HG03066 (cell line): ENCODE results near the gene MARS2.
"Not testable (repeated sequence)": the region's sequence is repeated elsewhere in the genome, so short reads cannot be mapped to it uniquely, and the experiment has no call there.

ENCODE experiments used
- ATAC-seq: cut with Tn5 transposase; IDR thresholded peaks from one replicate; pipeline ENCODE4 v1.9.1; 2021; ENCODE audit warnings: low read depth; ENCODE audit not compliant: unreplicated experiment

The MARS2 gene

DNA sequence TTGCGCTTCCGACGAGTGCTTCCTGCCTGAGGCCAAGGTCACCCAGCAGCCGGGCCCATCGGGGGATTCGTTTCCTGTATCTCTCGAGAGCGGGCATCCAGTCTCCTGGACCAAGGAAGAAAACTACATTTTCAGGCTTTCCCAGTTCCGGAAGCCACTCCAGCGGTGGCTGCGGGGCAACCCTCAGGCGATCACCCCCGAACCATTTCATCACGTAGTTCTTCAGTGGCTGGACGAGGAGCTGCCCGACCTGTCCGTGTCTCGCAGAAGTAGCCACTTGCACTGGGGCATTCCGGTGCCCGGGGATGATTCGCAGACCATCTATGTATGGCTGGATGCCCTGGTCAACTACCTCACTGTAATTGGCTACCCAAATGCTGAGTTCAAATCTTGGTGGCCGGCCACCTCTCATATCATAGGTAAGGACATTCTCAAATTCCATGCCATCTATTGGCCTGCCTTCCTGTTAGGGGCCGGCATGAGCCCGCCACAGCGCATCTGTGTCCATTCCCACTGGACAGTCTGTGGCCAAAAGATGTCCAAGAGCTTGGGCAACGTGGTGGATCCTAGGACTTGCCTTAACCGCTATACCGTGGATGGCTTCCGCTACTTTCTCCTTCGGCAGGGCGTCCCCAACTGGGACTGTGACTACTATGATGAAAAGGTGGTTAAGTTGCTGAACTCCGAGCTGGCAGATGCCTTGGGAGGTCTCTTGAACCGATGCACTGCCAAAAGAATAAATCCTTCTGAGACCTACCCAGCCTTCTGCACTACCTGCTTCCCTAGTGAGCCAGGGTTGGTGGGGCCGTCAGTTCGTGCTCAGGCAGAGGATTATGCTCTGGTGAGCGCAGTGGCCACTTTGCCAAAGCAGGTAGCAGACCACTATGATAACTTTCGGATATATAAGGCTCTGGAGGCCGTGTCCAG lies 1.0 kb downstream of the MARS2 start:
- ATAC-seq: no peak

- no peak for ATAC-seq
Measured at GRCh38 chr2:197706839-197707207, 1.7 kb downstream of the MARS2 start.

DNA sequence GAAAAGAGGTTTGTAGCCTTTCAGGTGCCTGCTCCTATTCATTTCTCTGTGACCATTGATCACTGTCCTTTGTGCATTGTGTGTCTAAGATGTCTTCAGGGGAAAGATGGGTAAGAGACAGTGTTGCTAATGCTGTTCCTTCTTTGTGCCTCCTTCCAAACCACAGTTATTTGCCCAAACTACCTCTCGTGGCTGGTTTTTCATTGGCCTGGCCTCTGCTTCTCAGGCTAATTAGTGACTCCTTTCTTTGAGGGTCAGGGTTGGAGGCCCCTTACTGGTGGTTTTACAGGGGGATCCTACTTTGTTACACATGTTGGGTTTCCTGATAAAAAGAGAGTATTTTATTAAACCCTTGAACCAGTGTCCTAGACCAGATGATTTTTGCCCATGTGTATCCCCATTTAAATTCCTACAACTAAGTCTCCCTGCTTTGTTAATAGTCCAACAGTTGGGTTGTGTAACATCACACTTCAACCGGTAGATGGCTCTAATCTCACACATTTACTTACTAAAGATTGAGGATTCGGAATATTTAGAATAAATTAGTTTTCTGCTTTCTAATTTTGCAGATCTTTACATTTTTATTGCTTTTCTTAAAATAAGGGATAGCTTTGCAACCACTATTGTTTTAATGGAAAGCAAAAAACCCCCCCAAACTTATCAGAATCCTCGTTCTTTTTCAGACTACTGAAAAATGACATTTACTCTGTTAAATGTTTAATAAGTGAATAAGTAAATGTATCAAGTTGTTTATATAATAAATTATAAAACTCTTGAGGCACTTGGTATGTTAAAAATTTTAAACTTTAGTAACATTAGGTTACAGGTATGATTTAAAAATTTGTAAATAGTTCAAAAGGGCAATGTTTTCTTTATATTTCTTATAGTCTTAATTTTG lies 2.4 kb downstream of the MARS2 start:
- no peak for ATAC-seq

- ATAC-seq: no peak
Measured at GRCh38 chr2:197708331-197708730, 3.2 kb downstream of the MARS2 start.

GRCh38 chr2:197709140-197709539 lies 4.0 kb downstream of the MARS2 start:
- ATAC-seq: not testable (repeated sequence)

DNA sequence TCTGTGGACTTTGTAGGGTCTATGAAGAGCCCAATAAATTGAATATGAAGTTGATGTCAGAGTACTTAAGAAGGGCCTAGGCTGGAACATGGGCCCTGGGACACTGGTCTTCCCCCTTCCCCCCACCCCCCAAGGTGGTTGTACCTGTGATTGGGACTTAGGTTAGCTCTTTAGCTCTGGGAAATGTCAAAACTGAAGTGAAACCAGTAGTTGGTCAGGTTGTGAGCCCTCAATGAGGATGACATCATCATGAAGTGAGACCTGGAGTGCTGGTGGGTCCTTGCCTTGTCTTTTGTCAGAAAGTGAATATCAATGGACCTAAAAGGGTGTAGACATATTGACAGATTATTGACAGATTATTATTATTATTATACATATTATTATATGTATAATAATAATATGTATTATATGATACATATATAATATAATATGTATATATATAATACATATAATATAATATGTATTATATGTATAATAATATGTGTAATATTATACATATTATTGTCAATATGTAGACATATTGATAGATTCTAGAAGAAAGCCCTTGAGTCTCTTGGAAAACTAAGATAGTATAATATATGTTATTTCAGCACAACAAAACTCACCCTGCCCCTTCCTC lies 5.4 kb downstream of the MARS2 start:
- ATAC-seq: peak; percentile 70

GRCh38 chr2:197711578-197711977 lies 6.4 kb downstream of the MARS2 start:
- no peak for ATAC-seq

DNA sequence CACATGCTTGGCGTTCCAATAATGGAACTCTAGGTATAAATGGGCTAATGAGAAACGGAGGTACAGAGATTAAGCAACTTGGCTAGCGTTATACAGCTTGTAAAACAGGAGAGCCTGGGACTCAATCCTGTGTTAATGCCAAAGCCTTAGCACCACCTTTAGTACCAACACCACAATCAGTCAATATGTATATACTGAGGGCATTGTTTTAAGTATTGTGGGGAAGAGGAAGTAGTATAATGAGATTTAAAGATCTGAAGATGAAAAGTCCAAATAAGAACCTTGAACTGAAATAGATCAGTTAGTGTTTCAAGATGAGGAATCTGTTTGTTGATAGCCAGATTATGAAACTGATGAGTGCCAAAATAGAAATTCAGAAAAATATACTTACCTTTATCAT lies 8.1 kb downstream of the MARS2 start:
- no peak for ATAC-seq

GRCh38 chr2:197717863-197718262 lies 12.7 kb downstream of the MARS2 start:
- ATAC-seq: no peak

GRCh38 chr2:197727011-197727410 lies 21.8 kb downstream of the MARS2 start:
- no peak for ATAC-seq

DNA sequence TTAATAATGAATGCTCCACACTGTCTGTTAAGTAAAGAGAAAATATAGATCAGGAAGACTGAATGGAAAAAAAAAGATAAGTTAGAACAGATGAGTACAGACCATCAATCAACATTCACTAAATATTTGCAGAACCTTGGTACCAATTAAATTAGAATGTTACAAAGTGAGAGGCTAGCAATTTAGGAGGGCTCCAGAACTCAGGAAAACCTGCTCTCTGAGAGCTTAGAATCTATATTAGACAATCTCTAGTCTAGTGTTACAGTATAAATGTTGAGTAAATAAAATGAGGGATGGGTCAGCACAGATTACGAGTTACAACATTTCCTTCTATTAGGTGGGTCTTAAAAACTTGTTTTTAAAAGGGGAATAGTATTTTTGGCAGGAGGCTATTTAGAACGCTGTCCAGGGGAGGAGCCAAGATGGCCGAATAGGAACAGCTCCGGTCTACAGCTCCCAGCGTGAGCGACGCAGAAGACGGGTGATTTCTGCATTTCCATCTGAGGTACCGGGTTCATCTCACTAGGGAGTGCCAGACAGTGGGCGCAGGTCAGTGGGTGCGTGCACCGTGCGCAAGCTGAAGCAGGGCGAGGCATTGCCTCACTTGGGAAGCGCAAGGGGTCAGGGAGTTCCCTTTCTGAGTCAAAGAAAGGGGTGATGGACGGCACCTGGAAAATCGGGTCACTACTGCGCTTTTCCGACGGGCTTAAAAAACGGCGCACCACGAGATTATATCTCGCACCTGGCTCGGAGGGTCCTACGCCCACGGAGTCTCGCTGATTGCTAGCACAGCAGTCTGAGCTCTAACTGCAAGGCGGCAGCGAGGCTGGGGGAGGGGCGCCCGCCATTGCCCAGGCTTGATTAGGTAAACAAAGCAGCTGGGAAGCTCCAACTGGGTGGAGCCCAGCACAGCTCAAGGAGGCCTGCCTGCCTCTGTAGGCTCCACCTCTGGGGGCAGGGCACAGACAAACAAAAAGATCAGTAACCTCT lies 23.7 kb downstream of the MARS2 start:
- ATAC-seq: not testable (repeated sequence)

GRCh38 chr2:197740200-197740599 lies 35.0 kb downstream of the MARS2 start:
- no peak for ATAC-seq
